GM12874 (cell line): ENCODE measurements around the gene LCNL1.
A peak's percentile ranks its signal among the peaks of the same experiment; 100 is the strongest.

Experiments
- CTCF ChIP-seq: IDR thresholded peaks from 2 replicates; pipeline ENCODE4 v1.5.1; 2011; ENCODE audit warnings: low read depth, mild to moderate bottlenecking, control low read depth, low read length, moderate library complexity; ENCODE audit not compliant: insufficient read depth

Gene LCNL1

GRCh38 chr9:136944519-136945332 lies 38.1 kb upstream of the LCNL1 start, which contains the start of the genes C8G and FBXW5:
Gene C8G, plus strand, starts transcription at chr9:136945243. Its CDS starts 78 bp downstream, at chr9:136945321.
Gene FBXW5, minus strand, starts transcription at chr9:136944738. Its CDS starts 655 bp downstream, at chr9:136944083.
- TF ChIP-seq CTCF = peak; percentile 99

- TF ChIP-seq CTCF = no peak
These were observed 37.2 kb upstream of the LCNL1 start for GRCh38 chr9:136945333-136946227.

GRCh38 chr9:136946228-136947027 lies 36.4 kb upstream of the LCNL1 start:
- TF ChIP-seq CTCF = no peak

GRCh38 chr9:136947028-136947891 lies 35.5 kb upstream of the LCNL1 start:
- no peak for TF ChIP-seq CTCF

DNA sequence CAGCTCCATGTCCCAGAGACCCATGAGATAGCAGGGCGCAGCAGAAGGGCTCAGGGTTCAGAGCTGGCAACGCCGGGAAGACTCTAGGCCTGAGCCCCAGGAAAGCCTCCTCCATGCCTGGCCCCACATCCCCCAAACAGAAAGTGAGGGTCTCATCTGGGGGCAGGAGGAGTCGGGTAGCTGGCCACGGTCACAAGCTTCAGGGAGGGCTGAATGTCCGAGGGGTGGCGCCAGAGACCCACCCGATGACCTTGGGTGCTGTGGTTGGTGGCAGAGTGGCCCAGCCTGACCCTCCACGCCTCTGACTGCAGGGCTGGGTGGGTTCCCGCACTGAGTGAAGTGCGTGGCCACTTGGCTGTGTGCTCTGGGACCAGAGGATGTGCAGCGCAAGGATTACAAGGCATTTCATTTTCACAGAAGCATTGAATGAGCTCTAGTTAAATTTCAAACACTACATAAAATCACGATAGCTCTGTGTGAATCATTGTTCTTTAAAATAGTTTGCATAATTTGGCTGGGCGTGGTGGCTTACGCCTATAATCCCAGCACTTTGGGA lies 34.8 kb upstream of the LCNL1 start:
- TF ChIP-seq CTCF = peak; percentile 78

DNA sequence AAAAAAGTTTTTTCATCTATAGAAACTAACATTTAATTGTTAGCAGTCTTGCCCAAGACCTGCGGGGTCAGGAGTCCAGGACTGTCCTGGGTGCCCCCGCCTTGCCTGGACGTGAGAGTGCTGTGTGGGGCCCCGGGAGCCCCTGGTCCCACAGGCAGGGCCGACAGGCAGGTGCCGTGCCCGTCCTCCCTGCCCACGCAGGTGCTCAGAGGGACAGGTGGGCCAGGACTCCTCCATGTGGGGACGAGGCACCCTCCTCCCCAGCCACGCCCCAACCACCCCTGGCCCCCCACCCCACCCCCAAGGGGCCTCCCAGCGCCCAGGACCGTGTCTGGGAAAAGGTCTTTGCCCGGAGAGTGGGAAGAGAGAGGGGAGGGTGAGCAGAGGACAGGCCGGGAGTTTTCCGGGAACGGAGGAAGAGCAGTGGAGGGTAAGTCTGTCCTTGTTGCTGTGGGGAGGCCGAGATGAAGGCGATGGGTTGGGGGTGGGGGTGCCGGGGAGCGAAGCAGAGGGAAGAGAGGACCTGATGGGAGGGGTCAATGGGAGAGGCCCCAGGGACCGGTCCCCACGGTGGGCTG lies 33.5 kb upstream of the LCNL1 start:
- TF ChIP-seq CTCF = no peak
